Calu3 (cell line): ENCODE data around the gene OLFML2B. TPM values are rescaled to one million over a fixed set of nuclear protein-coding genes. Genes with fewer than 3 reads are reported as not detected.

ENCODE experiments used
- BruUV-seq: library from RNA; stranded (reverse); fragments of 400-500 nt; replicated peaks from 2 replicates; lab custom pipeline; 2021; lab: Mats Ljungman, UMichigan
- CTCF ChIA-PET: fragments of 300-600 bp; sonication (Branson Sonifier 250); formaldehyde crosslinking; loops from one replicate; lab custom pipeline; 2022; ENCODE audit warnings: antibody characterized with exemption; lab: Charles Lee
- DNase-seq: peaks from one replicate; pipeline ENCODE4 v3.0.0; 2022
- H3K27ac Mint-ChIP-seq: one replicate; pipeline ENCODE4 v1.8.0; 2022; ENCODE audit warnings: mixed read lengths; ENCODE audit not compliant: unreplicated experiment
- H3K27me3 Mint-ChIP-seq: one replicate; pipeline ENCODE4 v1.8.0; 2022; ENCODE audit warnings: mixed read lengths; ENCODE audit not compliant: unreplicated experiment
- H3K36me3 Mint-ChIP-seq: one replicate; pipeline ENCODE4 v1.8.0; 2022; ENCODE audit warnings: mild to moderate bottlenecking, moderate library complexity, mixed read lengths; ENCODE audit not compliant: insufficient read depth, unreplicated experiment
- H3K4me1 Mint-ChIP-seq: one replicate; pipeline ENCODE4 v1.8.0; 2022; ENCODE audit warnings: mild to moderate bottlenecking, low read depth, mixed read lengths; ENCODE audit not compliant: unreplicated experiment
- H3K4me3 Mint-ChIP-seq: one replicate; pipeline ENCODE4 v1.8.0; 2022; ENCODE audit warnings: mild to moderate bottlenecking, low read depth, moderate library complexity, mixed read lengths; ENCODE audit not compliant: unreplicated experiment
- H3K9me3 Mint-ChIP-seq: one replicate; pipeline ENCODE4 v1.8.0; 2022; ENCODE audit warnings: low read depth, mixed read lengths; ENCODE audit not compliant: unreplicated experiment
- CTCF ChIP-seq: fragments of 200-600 bp; IDR thresholded peaks from one replicate; pipeline ENCODE4 v1.8.0; 2022; ENCODE audit warnings: antibody characterized with exemption; ENCODE audit not compliant: unreplicated experiment
- intact Hi-C: fragments of 100-400 bp; cut with micrococcal nuclease; formaldehyde crosslinking; loops from one replicate; pipeline ENCODE4 v1.10.0; 2022; ENCODE audit not compliant: unreplicated experiment
- total RNA-seq: library from RNA; stranded (reverse); gene quantifications from 2 replicates; pipeline ENCODE4 v1.2.3, GENCODE V29; 2022

The OLFML2B gene
- total RNA-seq, 1 experiment from 2014 or later = not detected

DNA sequence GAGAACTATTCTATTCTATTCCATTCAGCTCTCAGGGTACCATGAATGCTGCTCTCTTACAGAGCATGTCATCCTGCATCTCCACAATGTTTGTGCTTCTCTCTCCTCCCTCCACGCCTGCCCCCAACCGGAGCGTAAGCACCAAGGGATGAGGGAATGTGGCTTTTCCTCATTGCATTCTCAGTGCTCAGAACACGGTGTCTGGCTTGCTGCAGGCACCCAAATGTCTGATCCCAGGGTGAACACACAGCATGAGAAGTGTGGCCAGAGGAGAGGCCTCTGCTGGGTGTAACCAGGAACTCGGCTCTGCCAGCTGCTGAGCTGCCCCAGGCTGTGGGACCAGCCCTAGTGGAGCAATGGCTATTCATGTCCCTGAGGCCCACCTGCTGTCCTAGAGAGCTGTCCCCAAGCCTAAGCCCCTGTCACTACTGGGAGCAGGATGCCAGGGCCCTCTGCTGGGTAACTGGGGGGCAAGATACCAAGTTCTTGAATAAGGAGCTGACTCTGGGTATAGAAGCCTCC lies 38.3 kb downstream of the OLFML2B start:
- no TSS peak for BruUV-seq
- intact Hi-C loops = no loop called here
- Mint-ChIP-seq H3K36me3 (no peaks in the 10 kb centered on the region), H3K27me3 (peaks cover 86% of the 10 kb centered on the region), H3K27ac (no peak overlapping the region), H3K9me3 (no peaks in the 10 kb centered on the region), H3K4me3 (no peak overlapping the region), H3K4me1 (no peaks in the 10 kb centered on the region)
- no peak for TF ChIP-seq CTCF
- CTCF ChIA-PET = interaction anchor here (0.5 kb wide), 1 partner anchor 45 kb away, joined by 3 read pairs; no protein-coding TSS in a partner anchor
- no peak for DNase-seq

DNA sequence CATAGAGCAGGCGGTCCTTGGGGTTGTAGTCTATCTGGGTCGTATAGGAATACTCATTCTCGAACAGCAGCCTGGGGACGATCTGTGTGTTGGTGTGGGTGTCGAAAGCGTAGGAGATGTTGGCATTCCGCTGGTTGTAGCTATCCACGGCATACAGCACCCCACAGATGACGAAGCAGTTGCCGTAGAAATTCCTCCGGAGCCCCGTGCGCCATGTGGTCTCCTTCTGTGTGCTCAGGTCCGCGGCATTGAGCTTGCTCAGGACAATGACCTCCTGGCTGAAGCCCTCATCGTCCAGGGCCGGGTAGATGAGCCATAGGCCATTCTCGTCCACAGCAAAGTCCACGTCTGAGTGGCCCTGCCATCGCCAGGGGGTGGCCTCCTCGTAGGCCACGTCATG lies 39.9 kb downstream of the OLFML2B start:
- no peaks in the 10 kb centered on the region for H3K9me3 Mint-ChIP-seq
- CTCF ChIA-PET = no interaction called here
- intact Hi-C loops = no loop called here
- peaks cover 75% of the 10 kb centered on the region for H3K27me3 Mint-ChIP-seq
- H3K27ac Mint-ChIP-seq = no peak overlapping the region
- H3K4me1 Mint-ChIP-seq = no peaks in the 10 kb centered on the region
- no peak overlapping the region for H3K4me3 Mint-ChIP-seq
- no peaks in the 10 kb centered on the region for H3K36me3 Mint-ChIP-seq
- TF ChIP-seq CTCF = no peak
- DNase-seq = no peak
- BruUV-seq = no TSS peak

DNA sequence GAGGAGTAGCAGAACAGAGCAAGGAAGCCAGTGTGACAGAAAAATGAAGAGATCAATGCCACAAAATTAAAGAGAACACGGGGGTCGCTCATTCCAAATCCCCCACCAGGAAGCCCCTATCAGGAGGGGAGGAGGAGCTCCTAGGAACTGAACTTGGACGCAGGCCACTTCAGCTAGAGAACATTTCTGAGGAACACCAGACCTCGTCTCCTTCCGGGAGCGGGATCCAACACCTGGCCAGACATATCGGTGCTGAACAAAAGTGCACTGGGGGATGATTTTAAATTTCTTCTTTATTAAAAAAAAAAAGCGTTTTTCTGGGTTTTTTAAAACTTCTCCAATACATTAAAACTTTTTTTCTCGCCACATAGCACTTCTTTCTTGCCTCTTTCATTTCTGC lies 40.8 kb downstream of the OLFML2B start:
- H3K27me3 Mint-ChIP-seq = peaks cover 69% of the 10 kb centered on the region
- H3K9me3 Mint-ChIP-seq = no peaks in the 10 kb centered on the region
- CTCF ChIA-PET = no interaction called here
- no peak for TF ChIP-seq CTCF
- no TSS peak for BruUV-seq
- no peaks in the 10 kb centered on the region for H3K36me3 Mint-ChIP-seq
- intact Hi-C loops = no loop called here
- no peaks in the 10 kb centered on the region for H3K4me1 Mint-ChIP-seq
- DNase-seq = no peak
- H3K27ac Mint-ChIP-seq = no peak overlapping the region
- H3K4me3 Mint-ChIP-seq = no peak overlapping the region

DNA sequence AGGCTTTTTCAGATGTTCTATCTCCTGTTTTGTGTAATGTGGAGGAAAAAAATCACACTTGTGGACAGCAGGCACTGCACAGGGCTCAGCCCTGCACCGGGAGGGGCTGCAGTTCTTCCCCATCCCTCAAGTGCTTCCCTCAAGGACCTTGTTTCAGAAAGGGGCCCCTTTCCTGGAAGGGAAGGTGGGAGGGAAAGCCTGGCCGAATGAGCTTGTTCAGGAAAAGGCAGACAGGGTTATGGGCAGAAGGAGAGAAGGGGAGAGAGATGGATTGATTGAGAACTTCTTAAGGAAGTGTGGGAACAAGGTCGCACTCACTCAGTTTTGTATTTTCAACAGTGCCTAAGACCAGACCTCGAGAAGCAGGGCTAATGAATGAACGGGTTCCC lies 41.2 kb downstream of the OLFML2B start:
- no peak overlapping the region for H3K4me3 Mint-ChIP-seq
- H3K36me3 Mint-ChIP-seq = no peaks in the 10 kb centered on the region
- no peaks in the 10 kb centered on the region for H3K4me1 Mint-ChIP-seq
- no peak for DNase-seq
- no peaks in the 10 kb centered on the region for H3K9me3 Mint-ChIP-seq
- no TSS peak for BruUV-seq
- TF ChIP-seq CTCF = no peak
- H3K27ac Mint-ChIP-seq = no peak overlapping the region
- intact Hi-C loops = no loop called here
- H3K27me3 Mint-ChIP-seq = peaks cover 69% of the 10 kb centered on the region
- CTCF ChIA-PET = no interaction called here
